GM18907 (cell line): ENCODE data around the gene ZDHHC14.

Experiments used
- ATAC-seq: cut with Tn5 transposase; IDR thresholded peaks from one replicate; pipeline ENCODE4 v1.9.1; 2021; ENCODE audit warnings: mild to moderate bottlenecking, moderate library complexity; ENCODE audit not compliant: unreplicated experiment

ZDHHC14 gene

DNA sequence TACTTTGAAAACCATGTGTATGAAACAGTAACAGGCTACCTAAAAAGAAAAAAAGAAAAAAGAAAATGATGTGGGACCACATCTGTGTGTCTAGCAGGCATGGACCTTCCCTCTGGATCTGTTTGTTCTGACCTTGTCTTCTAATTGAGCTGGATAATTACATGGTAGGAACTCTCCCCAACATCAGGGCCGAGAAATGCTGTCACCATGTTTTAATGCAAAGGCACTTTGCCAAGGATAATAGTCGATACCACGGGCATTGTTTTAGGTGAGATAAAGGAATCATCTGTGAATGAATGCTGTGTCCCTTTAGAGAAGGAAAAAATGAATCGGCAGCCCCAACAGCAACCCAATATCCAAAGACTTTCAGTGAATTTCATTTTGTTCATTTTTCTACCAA is 149.1 kb downstream of the ZDHHC14 start:
- no peak for ATAC-seq

GRCh38 chr6:157530724-157531168 is 149.8 kb downstream of the ZDHHC14 start:
- no peak for ATAC-seq

- ATAC-seq, result no peak
Measured at GRCh38 chr6:157531169-157531985, 150.4 kb downstream of the ZDHHC14 start.

- no peak for ATAC-seq
Measured at GRCh38 chr6:157531986-157532365, 151.0 kb downstream of the ZDHHC14 start.

- ATAC-seq, result no peak
Measured at GRCh38 chr6:157533048-157533871, 152.3 kb downstream of the ZDHHC14 start.

DNA sequence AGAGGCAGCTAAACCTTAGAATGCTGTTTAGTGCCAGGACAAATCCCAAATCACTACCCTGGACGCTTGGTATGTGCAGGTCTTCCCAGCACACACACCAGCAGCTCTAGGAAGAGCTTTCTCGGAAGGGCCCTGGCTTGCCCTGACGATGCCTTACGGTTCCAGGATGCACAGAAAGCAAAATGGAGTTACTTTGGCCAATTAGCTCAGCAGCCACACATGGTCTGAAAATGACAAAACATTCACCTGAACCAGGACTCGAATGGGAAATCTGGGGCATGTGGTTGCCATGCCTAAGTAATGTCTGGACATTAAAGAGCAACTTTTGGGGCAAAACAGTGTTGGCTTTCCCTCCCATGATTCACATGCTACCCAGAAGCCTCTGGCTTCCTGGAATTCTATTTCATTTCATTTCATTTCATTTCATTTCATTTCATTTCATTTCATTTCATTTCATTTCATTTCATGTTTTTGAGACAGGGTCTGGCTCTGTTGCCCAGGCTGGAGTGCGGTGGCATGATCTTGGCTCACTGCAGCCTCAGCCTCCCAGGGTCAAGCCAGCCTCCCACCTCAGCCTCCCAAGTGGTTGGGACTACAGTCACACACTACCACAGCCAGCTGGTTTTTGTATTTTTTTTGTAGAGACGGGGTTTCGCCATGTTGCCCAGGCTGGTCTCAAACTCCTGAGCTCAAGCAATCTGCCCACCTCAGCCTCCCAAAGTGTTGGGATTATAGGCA is 153.3 kb downstream of the ZDHHC14 start:
- no peak for ATAC-seq

DNA sequence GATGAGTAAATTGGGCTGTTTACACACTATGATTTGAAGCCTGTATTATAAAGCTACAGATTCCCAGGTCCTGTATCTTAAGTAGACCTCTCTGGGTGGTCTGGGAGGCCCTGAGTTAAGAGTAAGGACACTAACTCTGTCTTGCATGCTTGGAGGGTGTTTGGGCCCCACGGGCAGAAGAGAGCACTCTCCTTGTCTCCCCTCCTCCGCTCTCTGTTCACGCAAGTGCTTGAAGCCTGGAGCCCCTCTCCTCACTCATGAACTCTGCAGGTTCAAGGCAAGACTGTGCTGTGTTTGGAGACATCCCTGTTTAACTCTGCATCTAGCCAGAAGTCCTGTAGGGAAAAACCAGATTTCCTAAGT is 154.0 kb downstream of the ZDHHC14 start:
- no peak for ATAC-seq

DNA sequence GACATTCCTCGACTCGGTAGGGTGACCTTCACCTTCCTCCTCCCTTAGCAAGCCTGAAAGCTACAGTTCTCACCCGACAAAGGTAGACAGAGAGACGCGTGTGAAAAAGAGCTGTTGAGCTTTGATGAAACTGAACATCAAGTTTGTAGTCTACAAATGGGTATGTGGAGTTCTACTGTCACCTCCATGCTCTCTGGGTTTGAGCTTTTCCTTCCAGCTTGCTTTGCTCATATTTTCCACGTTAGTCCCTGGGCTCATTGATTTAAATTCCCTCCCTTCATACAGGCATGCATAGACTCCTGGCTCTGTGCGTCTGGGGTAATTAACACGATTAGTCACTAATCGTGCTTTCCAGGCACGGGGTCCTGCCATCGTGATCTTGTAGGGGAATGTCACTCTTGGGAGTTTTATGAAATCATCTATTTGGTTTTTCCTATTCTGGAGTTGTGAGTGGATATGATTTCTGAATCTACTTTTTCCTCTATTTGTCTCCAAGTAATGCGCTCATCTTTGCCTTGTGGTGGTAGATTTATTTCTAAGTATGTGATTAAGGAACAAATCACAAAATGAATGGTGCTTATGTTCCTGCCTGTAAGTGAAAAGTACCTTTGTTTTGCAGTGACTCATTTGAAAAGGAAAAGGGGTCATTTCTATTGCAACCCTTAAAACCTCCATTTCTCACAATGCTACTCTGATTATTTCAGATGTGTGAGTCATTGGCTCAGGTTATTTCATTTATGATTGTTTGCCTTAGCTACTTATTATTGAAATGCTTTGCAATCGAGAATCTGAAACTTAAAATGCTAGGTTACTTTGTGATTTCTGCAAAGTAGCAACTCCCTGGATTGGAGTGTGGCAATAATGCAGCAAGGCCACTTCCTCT is 154.6 kb downstream of the ZDHHC14 start:
- peak; percentile 72 for ATAC-seq

GRCh38 chr6:157536223-157536545 is 155.2 kb downstream of the ZDHHC14 start:
- ATAC-seq, result no peak

GRCh38 chr6:157537556-157537955 is 156.6 kb downstream of the ZDHHC14 start:
- no peak for ATAC-seq

DNA sequence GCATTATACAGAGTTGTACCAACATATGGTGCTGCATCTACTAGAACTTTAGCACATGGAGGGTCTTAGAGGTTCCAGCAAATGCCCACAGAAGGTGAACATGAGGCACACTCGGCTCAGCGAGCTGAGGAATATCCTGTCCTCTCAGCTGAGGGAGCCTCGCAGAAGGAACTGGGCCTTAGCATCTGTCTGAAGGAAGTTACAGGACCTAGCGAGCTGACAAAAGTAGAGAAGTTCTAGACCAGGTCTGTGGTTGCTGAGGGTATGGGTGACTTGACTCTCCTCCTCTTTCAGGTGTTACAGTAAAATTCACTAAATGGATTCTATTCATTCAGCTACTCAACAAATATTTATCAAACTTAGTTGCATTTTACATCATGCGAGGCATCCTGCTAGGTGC is 157.2 kb downstream of the ZDHHC14 start:
- no peak for ATAC-seq

- ATAC-seq, result no peak
Measured at GRCh38 chr6:157538698-157539097, 157.7 kb downstream of the ZDHHC14 start.

DNA sequence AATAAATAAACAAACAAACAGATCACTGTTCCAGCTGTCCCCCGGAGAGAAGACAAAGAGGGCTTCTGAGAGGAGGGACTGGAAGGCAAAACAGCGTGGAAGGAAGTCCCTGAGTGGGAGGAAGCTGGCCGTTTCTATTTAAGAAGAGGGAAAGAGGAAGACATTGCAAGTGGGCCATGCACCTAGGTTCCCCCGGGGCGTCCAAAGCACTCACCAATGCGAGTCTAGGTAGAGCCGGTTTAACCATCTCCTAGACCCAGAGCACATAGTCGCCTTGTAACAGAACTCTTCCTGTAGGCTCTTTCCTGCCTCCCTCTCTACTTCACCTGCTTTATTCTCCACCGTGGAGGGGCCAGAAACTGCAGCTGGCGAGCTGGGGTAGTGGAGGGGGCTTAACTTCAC is 158.4 kb downstream of the ZDHHC14 start:
- ATAC-seq, result no peak

DNA sequence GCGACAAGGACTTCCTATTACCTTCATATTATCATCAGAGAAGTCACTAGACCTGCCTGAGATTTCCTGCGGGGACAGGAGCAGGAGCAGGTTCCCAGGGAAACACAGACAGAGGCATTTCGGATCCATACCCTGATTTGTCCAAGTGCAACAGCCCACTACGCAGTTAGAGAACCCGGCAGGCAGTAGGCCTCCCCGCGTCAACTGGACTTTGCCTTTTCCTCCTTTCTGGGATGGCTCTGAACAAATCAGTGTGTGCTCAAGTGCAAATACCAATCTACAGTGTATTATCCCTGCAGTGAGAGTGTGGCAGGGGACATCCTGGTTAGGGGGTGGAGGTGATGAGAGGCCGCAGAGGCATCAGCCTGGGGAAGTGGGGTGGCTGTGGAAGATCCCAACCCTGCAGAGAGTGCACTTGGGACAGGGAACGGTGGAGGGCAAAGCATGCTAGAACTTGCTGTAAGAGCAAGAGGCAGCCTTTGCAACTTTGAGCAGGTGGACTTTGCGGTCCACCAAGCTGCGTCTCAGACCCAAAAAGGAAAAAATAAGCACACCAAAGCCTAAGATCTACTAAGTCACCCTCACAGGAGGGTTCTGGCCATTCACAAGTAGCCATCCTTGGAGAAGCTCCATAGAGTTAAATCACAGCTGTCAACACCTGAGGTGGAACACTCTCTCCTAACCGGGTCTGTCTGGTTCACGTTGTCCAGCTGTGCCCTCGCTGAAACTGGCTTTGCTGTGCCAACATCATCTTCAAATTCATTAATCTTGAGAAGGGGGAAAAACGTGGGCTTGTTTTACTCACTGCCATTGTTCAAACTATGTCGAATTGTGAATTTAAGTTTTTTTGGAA is 159.1 kb downstream of the ZDHHC14 start:
- no peak for ATAC-seq

- no peak for ATAC-seq
Measured at GRCh38 chr6:157541618-157542413, 160.8 kb downstream of the ZDHHC14 start.

GRCh38 chr6:157542414-157543160 is 161.6 kb downstream of the ZDHHC14 start:
- no peak for ATAC-seq

DNA sequence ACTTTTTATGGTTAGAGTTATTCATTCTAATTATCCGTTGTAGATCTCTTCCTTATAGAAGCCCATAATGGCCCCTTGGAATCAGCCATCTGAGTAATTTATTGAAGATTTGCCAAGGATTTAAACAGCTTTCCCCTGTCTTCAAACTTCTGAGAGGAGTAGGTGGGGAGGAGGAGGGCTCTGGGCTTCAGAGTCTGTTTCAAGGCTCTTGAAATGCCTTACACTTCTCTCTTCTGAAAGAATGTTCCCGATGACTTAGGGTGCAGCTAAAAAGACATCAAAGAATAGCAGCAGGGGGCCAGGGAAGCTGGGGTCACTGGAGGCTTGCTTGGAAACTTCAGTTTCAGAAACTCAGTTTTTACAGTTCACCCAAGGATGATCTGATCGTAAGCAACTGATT is 165.3 kb downstream of the ZDHHC14 start:
- ATAC-seq, result no peak

DNA sequence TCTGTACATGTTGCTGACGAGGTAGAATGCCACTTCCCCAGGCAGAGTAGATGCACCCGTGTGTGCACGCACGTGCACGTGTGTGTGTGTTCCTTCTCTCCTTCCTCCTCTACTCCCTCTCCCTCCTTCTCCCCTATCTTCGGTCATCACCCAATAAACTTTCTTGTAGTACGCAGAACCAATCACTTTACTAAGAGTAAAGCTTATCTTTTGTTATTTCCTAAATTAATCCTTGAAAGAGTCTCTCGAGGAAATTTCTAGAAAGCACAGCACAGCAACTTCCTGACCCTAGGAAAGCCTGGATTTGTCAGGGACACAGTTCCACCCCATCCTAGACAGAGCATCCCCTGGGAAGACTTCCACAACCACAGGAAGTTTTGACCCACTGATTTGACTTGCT is 166.1 kb downstream of the ZDHHC14 start:
- no peak for ATAC-seq
